Kidney capillary endothelial cell (primary cell): Measurements from ENCODE around the gene TASP1.
A peak's percentile ranks its signal among the peaks of the same experiment; 100 is the strongest.
"Not testable (repeated sequence)": the region's sequence is repeated elsewhere in the genome, so short reads cannot be mapped to it uniquely, and the experiment has no call there.

Experiments
- DNase-seq: peaks from one replicate; pipeline ENCODE4 v3.0.0-alpha.2; 2018; ENCODE audit warnings: low spot score

The TASP1 gene, protein sequence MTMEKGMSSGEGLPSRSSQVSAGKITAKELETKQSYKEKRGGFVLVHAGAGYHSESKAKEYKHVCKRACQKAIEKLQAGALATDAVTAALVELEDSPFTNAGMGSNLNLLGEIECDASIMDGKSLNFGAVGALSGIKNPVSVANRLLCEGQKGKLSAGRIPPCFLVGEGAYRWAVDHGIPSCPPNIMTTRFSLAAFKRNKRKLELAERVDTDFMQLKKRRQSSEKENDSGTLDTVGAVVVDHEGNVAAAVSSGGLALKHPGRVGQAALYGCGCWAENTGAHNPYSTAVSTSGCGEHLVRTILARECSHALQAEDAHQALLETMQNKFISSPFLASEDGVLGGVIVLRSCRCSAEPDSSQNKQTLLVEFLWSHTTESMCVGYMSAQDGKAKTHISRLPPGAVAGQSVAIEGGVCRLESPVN

DNA sequence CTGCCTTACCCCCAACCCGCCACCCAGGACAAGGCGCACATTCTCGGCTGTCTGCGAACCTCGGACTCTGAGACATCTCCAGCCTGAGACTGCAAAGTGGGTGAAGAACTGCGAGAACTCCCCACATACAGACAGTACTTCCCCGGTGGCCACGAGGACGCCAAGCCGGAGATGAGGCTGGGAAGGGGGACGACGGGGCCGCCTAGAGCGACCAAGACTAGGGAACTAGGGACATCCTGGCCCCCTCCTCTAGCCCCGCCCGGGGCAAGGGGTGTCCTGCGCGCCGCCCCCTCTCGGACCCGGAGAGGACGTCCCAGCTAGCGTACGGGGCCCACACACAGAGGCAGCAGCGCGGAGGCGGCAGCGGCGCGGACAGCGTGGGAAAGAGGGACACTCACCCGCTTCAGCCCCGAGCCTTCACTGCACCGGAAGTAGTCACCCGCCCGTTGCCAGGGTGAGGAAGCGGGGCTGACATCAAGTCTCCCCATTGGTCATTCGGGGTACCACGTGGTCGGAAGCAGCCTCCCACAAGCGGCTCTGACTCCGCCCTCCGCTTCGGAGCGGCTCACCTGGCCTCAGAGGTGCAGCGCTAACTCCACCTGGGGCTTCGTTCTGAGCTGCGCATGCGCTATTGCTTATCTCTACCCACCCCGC, at the start of gene TASP1:
TSS of gene TASP1 (minus strand) at position 437 of the 654 bp plus-strand sequence. CDS start 8,854 bp downstream, outside the sequence.
- DNase-seq: peak; percentile 95

DNA sequence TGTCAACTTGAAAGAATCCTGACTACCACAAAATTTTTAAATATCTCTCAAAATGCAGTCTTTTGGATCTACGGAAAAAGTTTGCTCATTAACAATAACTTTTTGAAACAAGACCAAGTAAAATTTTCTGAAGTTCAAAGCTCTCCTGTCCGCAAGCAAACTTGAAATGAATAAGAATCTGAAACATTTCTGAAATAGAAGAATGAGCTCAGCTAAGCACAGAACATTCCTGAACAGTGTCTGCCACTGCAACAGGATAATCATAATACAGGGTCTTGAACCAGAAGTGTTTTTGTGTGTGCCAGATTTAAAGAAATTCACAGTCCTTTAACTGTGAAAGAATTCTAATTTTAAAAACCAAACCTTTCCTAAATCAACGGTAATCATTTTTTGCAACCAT, 49.1 kb upstream of the TASP1 start:
- DNase-seq: no peak

DNA sequence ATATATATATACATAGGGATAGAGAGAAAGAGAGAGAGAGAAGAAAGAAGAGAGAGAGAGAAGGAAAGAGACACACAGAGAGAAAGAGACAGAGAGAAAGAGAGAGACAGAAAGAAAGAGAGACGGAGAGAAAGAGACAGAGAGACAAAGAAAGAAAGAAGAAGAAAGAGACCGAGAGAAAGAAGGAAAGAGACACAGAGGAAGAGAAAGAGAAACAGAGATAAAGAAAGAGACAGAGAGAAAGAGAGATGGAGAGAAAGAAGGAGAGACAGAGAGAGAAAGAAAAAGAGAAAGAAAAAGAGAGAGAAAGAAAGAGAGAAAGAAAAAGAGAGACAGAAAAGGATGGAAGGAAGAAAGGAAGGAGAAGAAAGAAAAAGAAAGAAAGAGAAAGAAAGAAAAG, 46.9 kb upstream of the TASP1 start:
- no peak for DNase-seq

DNA sequence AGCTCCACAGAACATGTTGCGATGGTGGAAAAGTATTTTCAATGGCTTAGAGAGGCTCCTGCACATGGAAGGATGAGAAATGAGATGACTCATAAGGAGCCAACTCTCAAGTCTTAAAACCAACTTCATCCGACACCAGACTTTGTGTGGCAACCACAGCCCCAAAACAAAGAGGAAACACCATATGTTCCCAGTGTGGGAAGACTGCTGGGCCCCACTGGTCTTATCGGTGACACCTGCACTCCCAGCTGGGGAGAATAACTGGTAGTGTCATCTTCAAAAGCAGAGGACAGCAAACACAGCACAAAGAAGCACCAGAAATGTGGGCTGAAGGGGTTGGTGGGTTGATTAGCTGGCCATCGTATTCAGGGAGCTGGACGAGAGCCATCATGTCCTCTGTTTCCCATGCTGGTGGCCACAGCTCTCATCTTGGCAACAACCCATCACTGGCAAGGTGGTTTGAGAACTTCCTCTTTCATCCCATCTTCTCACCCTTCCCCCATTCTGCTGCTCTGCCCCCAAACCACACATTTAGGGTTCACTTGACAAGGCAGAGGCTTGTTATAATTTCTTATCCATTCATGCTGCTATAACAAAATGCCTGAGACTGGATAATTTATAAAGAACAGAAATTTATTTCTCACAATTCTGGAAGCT, 46.0 kb upstream of the TASP1 start:
- DNase-seq: no peak

DNA sequence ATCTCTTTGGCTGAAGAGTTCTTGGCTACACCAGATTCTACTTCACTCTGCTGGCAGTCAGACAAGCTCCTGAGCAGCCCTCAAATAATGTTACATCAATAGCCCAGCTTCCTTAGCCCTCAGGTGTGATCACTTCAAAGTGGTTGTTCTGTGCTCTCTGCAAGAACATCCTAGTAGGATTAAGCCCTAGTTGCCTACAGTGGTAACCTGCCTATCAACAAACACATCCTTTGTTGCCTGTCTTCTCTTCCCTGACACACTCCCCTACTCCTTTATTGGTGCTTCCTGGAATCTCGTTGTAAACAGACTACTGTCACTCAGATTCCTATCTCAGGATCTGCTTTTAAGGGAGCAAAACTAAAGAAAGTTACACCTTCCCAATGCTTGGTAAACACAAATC, 45.1 kb upstream of the TASP1 start:
- no peak for DNase-seq

DNA sequence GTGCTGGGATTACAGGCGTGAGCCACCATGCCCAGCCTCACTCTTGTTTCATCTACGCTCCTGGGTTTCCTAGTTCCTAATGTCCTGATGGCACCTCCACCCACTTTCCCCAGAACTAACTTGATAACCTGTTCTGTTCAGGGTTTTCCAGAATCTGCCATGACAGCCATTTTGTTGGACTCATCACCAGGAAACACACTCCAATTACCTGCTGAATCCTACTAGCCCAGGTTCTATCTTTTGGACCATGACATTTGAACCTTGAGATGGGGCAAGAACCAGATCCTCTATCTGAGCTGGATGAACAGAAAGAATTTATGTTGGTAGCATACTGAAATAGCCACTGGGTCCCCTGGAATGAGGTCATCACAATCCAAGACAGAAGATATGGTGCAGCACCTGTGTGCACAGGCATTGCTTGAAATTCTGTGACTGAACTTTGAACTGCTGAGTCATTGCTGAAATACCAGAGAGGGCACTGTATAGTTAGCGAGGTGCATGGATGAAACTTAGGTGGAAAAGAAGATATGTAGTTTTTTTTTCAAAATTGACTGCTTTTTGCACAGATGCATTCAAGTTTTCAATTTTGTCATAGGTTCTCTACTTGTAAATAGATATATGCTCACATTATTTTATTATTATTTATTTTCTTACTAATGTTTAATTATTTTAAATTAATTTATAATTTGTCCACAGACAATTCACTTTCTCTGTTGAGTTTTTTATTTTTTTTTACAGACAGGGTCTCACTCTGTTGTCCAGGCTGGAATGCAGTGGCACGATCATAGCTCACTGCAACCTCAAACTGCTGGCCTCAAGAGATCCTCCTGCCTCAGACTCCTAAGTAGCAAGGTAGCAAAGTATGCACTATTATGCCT, 42.8 kb upstream of the TASP1 start:
- DNase-seq: no peak

DNA sequence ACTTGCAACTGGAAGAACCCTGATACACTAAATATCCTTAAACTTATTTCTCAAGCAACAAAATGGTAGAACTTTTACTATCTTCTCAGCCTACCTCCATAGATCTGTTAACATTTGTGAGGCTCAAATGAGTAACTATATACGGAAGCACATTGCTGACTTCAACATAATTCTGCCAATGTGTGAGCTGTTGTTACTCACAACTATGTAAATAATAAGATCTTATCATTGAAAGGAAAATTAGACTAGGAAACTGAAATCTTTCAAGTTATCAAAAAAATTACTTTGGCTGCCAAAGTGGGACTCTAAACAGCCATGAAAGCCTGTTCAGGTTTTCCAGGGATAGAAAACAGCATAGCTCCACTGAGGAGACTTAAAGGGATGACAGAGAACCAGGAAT, 40.2 kb upstream of the TASP1 start:
- no peak for DNase-seq

DNA sequence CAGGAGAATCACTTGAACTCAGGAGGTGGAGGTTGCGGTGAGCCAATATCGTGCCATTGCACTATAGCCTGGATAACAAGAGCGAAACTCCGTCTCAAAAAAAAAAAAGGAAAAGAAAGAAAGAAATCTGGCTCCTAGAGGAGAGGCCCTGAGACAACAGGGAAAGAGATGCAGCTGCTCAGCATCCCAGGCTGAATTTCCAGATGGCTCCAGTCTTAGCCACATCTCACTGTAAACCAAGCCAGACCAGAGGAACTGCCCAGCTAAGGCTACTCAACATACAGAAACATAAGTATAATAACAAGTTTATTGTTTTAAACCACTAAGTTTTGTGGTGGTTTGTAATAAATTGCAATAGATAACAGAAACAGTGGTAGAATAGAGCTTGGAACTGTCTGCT, 38.5 kb upstream of the TASP1 start:
- no peak for DNase-seq

DNA sequence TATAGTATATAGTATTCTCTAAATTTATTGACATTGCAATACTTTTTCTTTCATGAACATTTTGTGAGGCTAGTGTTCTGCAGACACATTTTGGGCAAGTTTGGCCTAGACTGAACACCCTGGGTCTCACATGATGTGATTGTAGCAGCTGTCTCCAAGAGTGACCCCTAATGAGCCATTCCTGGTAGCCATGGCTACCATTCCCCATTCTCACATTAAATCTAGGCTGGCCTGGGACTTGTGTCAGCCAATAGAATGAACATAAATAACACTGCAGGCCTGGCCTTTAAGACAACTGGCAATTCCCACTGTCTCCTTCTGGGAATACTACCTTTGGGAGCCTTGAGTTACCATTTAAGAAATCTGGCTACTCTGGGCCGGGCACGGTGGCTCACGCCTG, 38.0 kb upstream of the TASP1 start:
- no peak for DNase-seq

DNA sequence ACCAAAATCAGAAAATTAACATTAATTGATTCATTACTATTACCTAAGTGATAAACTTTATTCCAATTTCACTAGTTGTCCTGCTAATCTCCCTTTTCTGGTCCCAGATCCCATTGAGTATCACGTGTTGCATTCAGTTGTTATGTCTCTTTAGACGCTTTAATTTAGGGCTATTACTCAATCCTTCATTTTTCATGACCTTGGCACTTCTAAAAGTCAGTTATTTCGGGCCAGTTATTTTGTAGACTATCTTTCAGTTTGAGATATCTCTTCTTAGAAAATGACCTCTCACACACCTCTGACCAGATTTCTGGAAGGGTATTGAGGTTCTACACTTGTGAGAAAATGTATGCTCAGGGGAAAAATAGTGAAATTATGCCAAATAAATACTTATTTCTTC, 34.0 kb upstream of the TASP1 start:
- no peak for DNase-seq

DNA sequence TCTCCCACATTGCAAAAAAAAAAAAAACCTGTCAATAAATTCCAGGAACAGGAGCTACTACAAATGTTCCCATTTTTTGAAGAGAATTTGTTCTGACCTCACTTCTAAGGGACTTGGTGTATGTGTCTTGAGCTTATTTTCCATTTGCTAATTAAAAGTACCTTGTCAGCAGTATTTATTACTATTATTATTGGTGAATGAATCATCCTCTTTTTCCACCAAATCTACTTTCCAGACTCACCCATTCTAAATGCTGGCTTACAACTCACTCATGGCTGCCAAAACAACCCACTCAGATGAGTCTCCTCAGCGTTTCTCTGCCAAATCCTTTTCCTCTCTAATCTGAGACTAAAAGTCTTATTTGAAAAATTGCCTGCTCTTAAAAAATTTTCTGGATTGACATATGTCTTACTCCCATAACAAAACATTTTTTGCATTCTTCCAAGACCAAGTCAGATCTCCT, 33.2 kb upstream of the TASP1 start:
- DNase-seq: no peak

DNA sequence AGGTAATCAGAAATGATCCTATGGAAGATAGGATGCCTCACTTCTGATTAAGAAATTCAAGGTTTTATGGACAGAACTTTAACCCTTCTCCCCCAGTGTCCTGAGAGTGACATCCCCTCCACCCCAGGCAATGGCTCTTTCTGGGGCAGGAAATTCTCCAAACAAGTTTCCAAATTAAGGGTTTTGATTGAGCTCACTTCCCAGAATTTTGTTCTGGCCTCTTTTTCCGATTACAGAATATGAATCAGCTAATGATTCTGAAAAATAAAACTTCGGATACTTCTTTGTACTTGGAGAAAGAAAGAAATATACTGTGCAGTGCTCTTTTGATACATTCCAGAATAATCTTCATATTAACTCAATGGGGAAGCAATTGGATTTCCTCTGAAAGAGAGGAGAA, 32.8 kb upstream of the TASP1 start:
- DNase-seq: no peak

DNA sequence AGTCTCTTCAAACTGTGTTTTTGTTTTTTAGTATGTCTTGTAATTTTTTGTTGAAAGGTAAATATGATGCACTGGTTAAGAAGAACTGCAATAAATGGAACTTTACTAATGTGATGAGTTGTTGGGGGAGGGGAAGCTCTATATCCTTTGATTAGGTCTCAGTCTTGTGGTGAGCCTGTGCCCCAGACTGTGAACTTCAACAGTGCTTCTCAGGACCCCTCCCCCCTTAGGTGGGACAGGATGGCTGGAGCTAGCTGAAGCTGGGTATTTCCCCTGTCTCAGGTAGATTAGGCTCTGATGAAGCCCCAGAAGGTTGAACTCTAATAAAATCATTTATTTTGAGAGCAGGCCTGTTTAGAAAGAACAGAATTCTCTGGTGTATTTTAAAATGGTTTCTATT, 31.4 kb upstream of the TASP1 start:
- no peak for DNase-seq

DNA sequence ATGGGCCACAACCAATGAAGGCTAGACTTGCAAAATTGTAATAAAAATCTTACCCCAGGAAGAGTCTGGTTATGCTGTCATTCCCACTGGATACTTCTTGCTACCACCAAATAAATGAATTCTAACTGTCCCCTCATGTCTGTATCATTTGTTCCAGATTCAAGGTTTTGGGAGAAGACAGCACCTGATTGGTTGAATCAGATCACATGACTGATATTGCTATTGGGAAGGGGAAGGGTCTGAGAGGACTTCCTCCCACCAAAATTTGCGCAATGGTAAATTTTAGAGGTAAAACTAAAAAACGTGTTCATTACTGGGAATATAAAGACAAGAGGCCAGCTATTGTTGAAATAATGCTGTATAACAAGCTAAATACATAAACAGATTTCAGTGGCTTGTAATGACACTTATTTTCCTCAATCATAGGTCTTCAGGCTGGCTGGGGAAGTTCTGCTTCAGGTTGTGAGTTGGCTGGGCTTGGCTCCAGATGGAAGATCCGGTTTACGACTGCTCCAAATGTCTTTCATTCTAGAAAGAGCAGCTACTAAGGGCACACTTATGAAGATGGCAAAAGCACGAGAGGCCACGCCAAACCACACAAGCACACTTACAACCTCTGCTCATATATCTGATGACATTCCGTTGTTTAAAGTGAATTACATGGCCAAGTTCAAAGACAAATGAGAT, 27.1 kb upstream of the TASP1 start:
- no peak for DNase-seq

DNA sequence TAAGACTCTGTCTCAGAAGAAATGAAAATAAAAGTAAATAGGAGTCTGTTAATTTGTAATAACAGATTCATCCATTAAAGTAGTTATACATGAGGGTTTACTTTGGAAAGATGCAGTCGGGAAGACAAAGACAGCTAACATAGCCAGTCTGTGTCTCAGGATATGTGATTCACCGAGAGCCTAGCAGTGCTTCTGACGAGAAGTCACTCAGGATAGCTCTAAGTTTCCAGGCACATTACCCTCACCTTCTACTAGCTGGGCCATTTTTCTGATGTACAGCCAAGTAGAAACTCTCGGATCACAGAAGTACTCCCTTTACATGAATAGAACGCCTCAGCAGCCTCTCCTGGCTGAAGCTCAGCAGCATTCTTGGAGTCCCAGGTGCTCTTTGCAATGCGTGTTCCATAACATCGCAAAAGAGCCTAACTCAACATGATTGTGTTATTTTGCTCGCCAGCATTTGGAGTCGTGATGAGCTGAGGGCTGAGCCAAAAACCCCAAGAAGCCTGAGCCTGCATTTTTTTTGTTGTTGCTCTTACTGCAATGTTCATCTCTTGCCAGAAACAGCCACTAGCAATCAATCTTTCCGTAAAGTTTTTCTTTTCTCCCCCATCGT, 22.4 kb upstream of the TASP1 start:
- DNase-seq: no peak

DNA sequence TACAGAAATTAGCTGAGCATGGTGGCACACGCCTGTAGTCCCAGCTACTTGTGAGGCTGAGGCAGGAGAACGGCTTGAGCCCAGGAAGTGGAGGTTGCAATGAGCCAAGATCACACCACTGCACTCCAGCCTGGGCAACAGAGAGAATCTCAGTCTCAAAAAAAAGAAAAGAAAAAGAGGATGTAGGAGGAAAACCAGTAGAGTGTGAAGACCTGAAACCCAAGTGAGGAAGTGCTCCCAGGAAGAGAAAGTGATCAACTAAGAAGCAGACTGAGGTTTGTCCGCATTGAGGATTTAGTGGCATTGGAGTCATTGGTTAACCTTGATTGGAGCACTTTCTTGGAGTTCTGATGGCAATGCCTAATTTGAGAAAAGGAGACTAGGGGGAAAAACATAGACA, 20.6 kb upstream of the TASP1 start:
- DNase-seq: no peak

DNA sequence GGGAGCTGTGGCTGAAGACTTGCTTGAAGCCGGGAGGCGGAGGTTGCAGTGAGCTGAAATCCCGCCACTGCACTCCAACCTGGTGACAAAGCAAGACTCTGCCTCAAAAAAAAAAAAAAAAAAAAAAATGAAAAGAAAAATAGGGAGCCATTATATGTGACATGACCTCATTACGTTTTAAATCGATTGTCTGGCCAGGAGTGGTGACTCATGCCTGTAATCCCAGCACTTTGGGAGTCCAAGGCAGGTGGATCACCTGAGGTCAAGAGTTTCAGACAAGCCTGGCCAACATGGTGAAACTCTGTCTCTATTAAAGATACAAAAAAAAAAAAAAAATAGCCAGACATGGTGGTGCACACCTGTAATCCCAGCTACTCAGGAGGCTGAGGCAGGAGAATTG, 19.3 kb upstream of the TASP1 start:
- DNase-seq: not testable (repeated sequence)

DNA sequence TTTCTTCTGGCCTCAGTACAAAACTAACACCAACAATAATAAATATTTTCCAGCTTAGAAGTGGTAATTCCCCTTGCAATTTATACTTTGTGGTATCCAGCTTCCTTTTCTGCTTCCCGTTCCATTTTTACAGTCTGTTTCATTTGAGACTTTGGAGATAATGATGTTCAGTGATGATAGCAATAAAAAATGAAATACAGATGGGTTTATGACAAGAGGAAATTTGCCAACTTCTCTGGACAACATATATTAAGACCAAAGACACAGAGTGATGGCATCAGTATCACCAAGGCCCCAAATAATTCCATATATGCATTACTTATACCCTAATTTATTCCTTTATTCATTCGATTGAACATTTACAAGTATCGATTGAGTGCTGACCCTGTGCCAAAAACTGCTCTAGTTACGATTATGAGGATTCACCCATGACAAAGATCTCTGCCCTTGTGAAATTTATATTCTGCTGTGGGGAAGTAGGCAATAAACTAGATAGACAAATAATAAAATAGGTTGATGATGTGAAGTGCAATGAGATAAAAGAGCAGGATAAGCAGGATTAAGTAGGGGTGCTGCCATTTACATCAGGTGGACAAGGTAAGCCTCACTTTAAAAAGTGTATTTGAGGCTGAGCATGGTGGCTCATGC, 18.1 kb upstream of the TASP1 start:
- no peak for DNase-seq

DNA sequence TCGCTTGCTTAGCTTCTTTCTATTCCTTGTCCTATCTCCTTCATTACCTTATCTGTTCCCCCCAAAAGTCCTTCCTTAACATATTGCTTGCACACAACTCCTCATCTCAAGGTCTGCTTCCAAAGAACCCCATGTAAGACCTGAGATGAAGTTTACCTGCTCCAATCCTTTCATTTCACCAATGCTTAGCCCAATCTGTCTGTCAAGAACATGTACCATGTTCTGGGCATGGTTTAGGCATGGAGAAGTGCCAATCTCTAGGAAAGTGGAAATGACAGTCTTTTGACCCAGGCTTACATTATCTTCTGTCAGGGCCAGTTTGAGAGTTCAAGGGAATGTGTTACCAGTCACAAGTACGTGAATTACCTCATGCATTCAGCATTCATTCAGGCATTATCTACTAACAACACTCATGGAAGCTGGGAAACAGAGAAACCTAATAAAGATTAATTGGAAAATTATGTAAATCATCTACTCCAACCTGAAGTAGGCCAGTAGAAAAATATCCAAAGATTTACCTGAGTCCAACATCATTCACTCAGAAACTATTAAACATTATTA, 15.8 kb upstream of the TASP1 start:
- no peak for DNase-seq

DNA sequence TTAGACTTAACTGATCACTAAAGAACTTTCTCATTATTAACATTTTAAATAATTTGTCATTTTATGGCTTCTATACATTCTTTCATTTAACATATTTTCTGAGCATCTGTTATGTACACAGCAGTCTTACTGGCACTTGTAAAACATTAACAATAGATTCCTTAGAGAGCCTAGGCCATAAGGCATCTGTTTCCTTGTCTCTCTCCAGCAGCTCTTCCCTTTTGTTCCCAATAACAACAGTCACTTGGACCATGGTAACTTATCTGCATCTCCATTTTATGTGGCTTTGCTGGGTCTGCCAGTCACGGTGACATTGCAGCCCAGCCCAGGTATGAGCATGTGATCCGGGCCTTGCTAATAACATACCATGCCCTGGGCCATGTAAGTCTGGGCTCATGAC, 11.7 kb upstream of the TASP1 start:
- DNase-seq: no peak
